DMS 273 treated with DMSO at 0.1 percent for 48 hours (cell line): ENCODE data around the gene EZR.
A peak's percentile ranks its signal among the peaks of the same experiment; 100 is the strongest.

Source experiments
- DNase-seq: peaks from one replicate; lab custom pipeline; 2025; lab: John Stamatoyannopoulos, UW

The EZR gene

DNA sequence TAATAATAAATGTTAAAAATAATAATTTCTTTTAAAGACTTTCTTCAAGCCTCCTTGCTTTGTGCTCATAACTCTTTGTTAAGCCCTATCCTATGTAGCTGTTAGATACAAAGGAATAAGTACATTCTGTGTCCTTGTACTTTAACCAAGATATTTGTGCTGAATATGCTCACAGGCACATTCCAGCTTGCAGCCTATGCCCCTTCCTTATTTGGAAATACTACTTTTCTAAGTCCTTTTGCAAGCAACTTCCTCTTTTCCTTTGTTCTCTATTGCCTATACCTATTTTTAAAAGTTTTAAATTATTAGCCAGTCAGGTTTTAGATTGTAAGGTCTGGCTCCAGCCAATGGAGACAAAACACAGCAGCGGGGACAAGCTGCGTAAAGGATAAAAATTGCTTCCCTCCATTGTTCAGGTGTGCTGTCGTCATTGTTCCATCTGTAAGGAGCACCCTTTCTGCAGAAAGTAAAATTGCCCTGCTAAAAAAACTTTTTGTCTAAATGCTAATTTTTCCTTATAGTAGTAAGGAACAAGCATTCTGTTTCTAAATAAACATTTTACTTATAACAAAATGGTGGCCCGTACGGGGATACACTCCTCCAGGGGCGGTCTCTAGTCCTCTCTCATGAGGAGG lies 89.1 kb downstream of the EZR start:
- DNase-seq = no peak

DNA sequence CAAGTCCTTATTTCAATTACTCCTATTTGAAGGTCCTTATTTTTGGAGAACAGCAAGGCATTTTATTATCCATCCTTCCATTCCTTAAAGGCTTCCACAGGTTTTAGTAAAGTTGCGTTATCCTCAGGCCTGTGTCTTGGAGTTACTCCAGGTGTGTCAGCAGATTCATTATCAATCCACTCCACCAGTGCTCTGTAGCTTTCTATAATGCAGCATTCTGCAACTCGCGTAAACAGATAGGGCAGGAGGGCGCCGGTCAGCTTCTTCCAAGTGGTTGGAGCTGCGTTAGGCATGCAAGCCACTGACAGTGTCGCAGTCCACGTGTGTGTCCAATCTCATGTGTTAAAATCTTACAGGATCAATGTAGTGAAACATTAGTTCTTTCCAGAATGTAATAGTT lies 93.5 kb downstream of the EZR start:
- no peak for DNase-seq

DNA sequence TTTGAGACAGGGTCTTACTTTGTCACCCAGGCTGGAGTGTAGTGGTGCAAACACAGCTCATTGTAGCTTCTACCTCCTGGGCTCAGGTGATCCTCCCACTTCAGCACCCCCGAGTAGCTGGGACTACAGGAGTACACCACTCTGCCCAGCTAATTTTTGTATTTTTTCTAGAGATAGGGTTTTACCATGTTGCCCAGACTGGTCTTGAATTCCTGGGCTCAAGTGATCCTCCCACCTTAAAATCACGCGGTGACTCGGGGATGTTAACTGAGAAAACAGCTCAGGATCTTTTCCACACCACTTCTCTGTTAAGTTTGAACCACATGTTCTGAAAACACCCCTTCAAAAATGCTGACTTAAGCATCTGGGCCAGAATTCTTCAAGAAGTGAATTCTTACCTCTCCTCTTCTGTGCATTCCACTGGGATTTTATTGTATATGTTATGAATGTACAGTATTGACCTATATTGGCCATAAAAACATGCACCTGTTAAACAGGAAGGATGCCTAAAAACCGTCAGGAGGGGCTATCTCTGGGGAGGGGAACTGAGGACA lies 96.9 kb downstream of the EZR start:
- DNase-seq = no peak

DNA sequence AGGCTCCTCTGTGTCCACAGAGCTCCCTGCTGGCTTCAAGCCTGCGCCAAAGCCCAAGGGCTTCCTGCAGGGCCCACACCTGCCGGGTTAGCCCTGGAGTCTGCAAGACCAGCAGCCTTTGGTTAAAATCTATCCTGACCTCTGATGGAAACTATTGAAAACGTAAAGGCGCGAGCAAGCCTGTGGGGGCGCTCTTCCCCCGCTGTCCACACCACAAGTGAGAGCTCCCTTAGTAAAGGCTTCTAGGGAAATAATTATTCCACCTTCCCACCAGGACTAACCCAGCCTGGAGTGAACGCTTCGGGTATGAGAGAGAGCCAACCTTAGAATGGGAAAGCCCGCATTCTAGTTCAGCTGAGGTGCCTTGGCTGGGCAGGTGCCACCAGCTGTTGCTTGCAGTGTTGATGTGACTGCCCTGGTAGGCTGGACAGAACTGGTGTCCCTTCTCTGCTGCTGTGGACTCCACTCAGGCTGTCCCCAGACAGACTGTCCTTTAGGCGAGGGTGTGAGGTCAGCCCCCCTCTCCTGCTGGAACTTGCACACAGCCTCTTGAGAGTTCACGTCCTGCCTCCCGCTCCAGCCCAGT lies 100.6 kb downstream of the EZR start:
- DNase-seq = peak; percentile 55

- no peak for DNase-seq
Observed at GRCh38 chr6:158717341-158718330, 101.5 kb downstream of the EZR start.
